RWPE2 (cell line): ENCODE measurements around the gene ARL6IP4.

ENCODE experiments used
- ATAC-seq: fragments of 200-7000 bp; cut with Tn5 transposase; 3 replicates; pipeline ENCODE4 v1.9.1; 2021; ENCODE audit warnings: low read depth
- DNase-seq: peaks from one replicate; pipeline ENCODE4 v3.0.0-alpha.2; 2020; ENCODE audit warnings: low spot score
- H3K27ac ChIP-seq: fragments of 450-650 bp; 2 replicates; pipeline ENCODE4 v1.5.1; 2017; ENCODE audit warnings: mild to moderate bottlenecking; ENCODE audit not compliant: poor library complexity, severe bottlenecking
- H3K27me3 ChIP-seq: fragments of 250-450 bp; sonication (Bioruptor Pico); 2 replicates; pipeline ENCODE4 v1.5.1; 2021; ENCODE audit warnings: mild to moderate bottlenecking, moderate library complexity; ENCODE audit not compliant: insufficient read depth, poor library complexity, severe bottlenecking
- H3K36me3 ChIP-seq: fragments of 250-450 bp; sonication (Bioruptor Pico); 2 replicates; pipeline ENCODE4 v1.5.1; 2020; ENCODE audit warnings: low read depth, mild to moderate bottlenecking, moderate library complexity
- H3K4me1 ChIP-seq: fragments of 250-450 bp; sonication (Bioruptor Pico); 2 replicates; pipeline ENCODE4 v1.5.1; 2021; ENCODE audit warnings: mild to moderate bottlenecking, moderate library complexity; ENCODE audit not compliant: insufficient read depth, poor library complexity, severe bottlenecking
- H3K4me3 ChIP-seq: fragments of 250-450 bp; sonication (Bioruptor Pico); 2 replicates; pipeline ENCODE4 v1.5.1; 2021; ENCODE audit warnings: mild to moderate bottlenecking, moderate library complexity; ENCODE audit not compliant: severe bottlenecking
- H3K9me3 ChIP-seq: fragments of 250-450 bp; sonication (Bioruptor Pico); 2 replicates; pipeline ENCODE4 v1.5.1; 2021; ENCODE audit warnings: mild to moderate bottlenecking, moderate library complexity; ENCODE audit not compliant: severe bottlenecking
- CTCF ChIP-seq: fragments of 450-650 bp; IDR thresholded peaks from one replicate; pipeline ENCODE4 v1.5.1; 2017; ENCODE audit warnings: mild to moderate bottlenecking, moderate library complexity; ENCODE audit not compliant: poor library complexity, severe bottlenecking

The ARL6IP4 gene

DNA sequence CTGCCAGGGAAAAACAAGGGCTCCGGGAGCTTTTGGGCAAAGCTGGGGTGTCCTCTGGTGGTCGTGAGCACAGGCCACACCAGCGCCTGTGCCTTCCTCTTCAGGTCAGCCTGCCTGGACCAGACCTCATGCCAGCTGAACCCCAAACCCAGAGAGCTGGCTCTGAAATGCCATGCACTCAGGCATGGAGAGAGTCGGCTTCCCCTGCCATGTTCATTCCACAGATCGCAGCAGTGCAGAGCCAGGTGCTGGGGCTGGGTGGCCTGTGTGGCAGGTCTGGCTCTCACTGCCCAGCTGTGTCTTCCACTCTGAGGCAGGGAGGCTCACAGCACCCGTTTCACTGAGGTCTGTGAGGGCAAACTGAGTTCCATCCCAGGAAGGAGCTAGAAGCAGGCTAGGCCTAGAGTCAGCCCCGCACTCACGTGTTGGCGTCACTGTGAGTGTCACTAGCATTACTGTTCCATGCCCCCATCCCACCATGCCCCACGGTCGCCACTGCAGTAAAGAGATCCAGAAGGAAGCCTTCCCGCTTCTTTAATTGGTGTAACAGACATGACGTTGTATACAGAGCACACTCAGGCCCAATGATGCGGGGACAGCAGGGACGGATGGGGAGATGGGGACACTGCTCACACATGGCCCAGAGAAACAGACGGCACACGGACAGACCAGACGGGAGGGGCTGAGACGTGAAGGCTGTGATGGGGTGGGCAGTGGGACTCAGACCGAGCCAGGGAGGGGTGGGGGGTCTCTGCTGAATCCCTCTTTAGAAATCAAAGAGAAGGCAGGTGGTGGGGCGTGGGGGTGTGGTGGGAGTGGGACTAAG lies 2.7 kb downstream of the ARL6IP4 start:
- Histone ChIP-seq H3K4me1 (peaks cover 6% of the 10 kb centered on the region), H3K27me3 (no peaks in the 10 kb centered on the region), H3K4me3 (no peak overlapping the region), H3K27ac (peak overlapping the region; percentile 18), H3K9me3 (no peaks in the 10 kb centered on the region), H3K36me3 (peaks cover 18% of the 10 kb centered on the region)
- ATAC-seq (no peak), DNase-seq (peak; percentile 55)
- no peak for TF ChIP-seq CTCF

- Histone ChIP-seq H3K27me3 (no peaks in the 10 kb centered on the region), H3K36me3 (peaks cover 18% of the 10 kb centered on the region), H3K9me3 (no peaks in the 10 kb centered on the region), H3K27ac (peak overlapping the region; percentile 18), H3K4me3 (no peak overlapping the region), H3K4me1 (peaks cover 6% of the 10 kb centered on the region)
- TF ChIP-seq CTCF = no peak
- DNase-seq (no peak), ATAC-seq (no peak)
These were observed 3.5 kb downstream of the ARL6IP4 start for GRCh38 chr12:122983789-122984515.

GRCh38 chr12:122984612-122985337 lies 4.3 kb downstream of the ARL6IP4 start:
- Histone ChIP-seq H3K27me3 (no peaks in the 10 kb centered on the region), H3K4me3 (no peak overlapping the region), H3K36me3 (peaks cover 18% of the 10 kb centered on the region), H3K4me1 (peaks cover 6% of the 10 kb centered on the region), H3K9me3 (no peaks in the 10 kb centered on the region), H3K27ac (peak overlapping the region; percentile 18)
- no peak for ATAC-seq
- no peak for TF ChIP-seq CTCF
- DNase-seq = no peak

DNA sequence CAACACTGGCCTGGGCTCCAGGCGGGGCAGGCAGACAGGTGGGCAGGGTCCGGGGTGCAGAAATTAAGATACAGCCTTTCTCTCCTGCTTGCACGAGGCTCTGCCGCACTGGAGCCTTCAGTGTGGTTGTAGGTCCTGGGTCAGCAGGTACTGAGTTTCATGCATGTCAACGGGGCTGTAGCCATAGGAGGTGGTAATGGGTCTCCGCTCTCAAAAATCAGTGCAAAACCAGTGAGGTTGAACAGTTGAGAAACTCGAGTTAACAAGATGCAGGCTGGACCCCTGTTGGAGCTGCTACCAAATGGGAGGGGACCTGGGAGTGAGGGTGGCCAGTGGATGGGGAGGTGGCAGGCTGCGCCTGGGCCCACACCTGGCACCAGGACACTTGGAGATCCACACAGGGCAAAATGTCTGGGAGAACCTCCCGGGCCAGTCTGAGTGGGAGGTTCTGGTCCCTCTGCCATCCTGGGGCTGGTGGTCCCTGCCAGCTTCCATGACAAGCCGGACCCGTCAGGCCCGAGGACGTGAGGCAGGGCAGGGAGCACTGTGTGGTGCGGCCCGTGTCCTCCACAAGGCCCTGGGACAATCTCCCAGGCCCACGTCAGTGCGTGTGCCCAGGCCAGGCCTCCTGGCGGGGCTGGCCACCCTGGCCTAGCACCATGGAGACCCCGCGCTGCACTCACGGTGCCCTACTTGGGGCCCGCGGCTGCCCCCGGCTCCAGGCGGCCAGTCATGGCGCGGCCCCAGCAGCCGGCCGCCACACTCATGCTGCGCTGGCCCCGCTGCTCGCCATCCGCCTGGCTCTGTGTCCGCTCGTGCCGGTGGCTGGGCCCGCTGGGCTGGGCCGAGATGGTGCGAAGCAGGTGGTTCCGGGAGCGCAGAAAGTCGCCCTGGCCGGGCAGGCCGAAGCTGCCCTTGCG lies 5.1 kb downstream of the ARL6IP4 start:
- ATAC-seq (no peak), DNase-seq (no peak)
- Histone ChIP-seq H3K27me3 (no peaks in the 10 kb centered on the region), H3K4me3 (no peak overlapping the region), H3K36me3 (peaks cover 18% of the 10 kb centered on the region), H3K27ac (no peak overlapping the region), H3K9me3 (no peaks in the 10 kb centered on the region), H3K4me1 (peaks cover 6% of the 10 kb centered on the region)
- no peak for TF ChIP-seq CTCF
